Spleen (tissue), 7 donors: Measurements from ENCODE around the gene INPP4A.

Source experiments
- POLR2AphosphoS5 ChIP-seq, 3 donors: sonication (generic); formaldehyde crosslinking; IDR thresholded peaks; one replicate each; pipeline ENCODE4 v1.5.1; 2017; ENCODE audit warnings: antibody characterized with exemption in 3 of 3
- TF ChIP-seq, protein P1 (sequence below), 11 experiments: fragments of 200-600 bp in 7 of 11; fragments of 450-650 bp in 4 of 11; sonication (generic) in 4 of 11; IDR thresholded peaks in 8 of 11; conservative IDR thresholded peaks in 3 of 11; 1 replicate in 7 of 11; 2 replicates in 4 of 11; pipeline versions ENCODE4 v1.4.0 to v1.8.0; 2016 to 2021; ENCODE audit warnings: antibody characterized with exemption in 11 of 11, inconsistent platforms in 4 of 11, mild to moderate bottlenecking in 1 of 11
- donor health status: DM: no; HTN: no; CAD: no; lungs with moderate emphysema.
- donor health status: DM: no; HTN: no; CAD: no.
- donor health status: DM: no; HTN: no; CAD: no.

- TF ChIP-seq, protein P1, sequence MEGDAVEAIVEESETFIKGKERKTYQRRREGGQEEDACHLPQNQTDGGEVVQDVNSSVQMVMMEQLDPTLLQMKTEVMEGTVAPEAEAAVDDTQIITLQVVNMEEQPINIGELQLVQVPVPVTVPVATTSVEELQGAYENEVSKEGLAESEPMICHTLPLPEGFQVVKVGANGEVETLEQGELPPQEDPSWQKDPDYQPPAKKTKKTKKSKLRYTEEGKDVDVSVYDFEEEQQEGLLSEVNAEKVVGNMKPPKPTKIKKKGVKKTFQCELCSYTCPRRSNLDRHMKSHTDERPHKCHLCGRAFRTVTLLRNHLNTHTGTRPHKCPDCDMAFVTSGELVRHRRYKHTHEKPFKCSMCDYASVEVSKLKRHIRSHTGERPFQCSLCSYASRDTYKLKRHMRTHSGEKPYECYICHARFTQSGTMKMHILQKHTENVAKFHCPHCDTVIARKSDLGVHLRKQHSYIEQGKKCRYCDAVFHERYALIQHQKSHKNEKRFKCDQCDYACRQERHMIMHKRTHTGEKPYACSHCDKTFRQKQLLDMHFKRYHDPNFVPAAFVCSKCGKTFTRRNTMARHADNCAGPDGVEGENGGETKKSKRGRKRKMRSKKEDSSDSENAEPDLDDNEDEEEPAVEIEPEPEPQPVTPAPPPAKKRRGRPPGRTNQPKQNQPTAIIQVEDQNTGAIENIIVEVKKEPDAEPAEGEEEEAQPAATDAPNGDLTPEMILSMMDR (IDR thresholded peaks at IDR 0.05 in 8 of 11, conservative IDR thresholded peaks at IDR 0.05 in 3 of 11) = no peak
- no peak for TF ChIP-seq POLR2AphosphoS5 (IDR thresholded peaks at IDR 0.05)
These were observed 76.1 kb downstream of the INPP4A start for GRCh38 chr2:98520806-98521205.
